ENCODE data around the gene ANKRD27.

- TF ChIP-seq CTCF (IDR thresholded peaks at IDR 0.05) (no peak), POLR2A (IDR thresholded peaks at IDR 0.05) (no peak), POLR2AphosphoS5 (IDR thresholded peaks at IDR 0.05) (no peak)
Observed at GRCh38 chr19:32624410-32624809, 50.6 kb downstream of the ANKRD27 start.
